NCI-H524 (cell line): ENCODE data around the gene STEAP2.
A peak's percentile ranks its signal among the peaks of the same experiment; 100 is the strongest.
"Not testable (repeated sequence)": the region's sequence is repeated elsewhere in the genome, so short reads cannot be mapped to it uniquely, and the experiment has no call there.

ENCODE experiments used
- DNase-seq, 2 experiments: peaks; one replicate each; lab custom pipeline; 2025; lab: John Stamatoyannopoulos, UW

Gene STEAP2

GRCh38 chr7:90211391-90212148 is at the start of gene STEAP2:
TSS of gene STEAP2 (plus strand) at chr7:90211740. CDS start at chr7:90225083, 13,343 bp downstream.
- peak; percentile 84 to 88 for DNase-seq

GRCh38 chr7:90163534-90163933 is 48.0 kb upstream of the STEAP2 start:
- no peak for DNase-seq

- no peak for DNase-seq
Measured at GRCh38 chr7:90165724-90166123, 45.8 kb upstream of the STEAP2 start.

- DNase-seq = no peak
Measured at GRCh38 chr7:90166153-90166552, 45.4 kb upstream of the STEAP2 start.

- no peak for DNase-seq
Measured at GRCh38 chr7:90167361-90167760, 44.2 kb upstream of the STEAP2 start.

GRCh38 chr7:90169891-90170290 is 41.6 kb upstream of the STEAP2 start:
- DNase-seq = no peak

- DNase-seq = no peak
Measured at GRCh38 chr7:90172121-90172520, 39.4 kb upstream of the STEAP2 start.

GRCh38 chr7:90172624-90173023 is 38.9 kb upstream of the STEAP2 start:
- no peak for DNase-seq

GRCh38 chr7:90173127-90173844 is 38.3 kb upstream of the STEAP2 start:
- DNase-seq = no peak

- no peak for DNase-seq
Measured at GRCh38 chr7:90175667-90176066, 35.9 kb upstream of the STEAP2 start.

- DNase-seq = no peak
Measured at GRCh38 chr7:90176195-90176594, 35.3 kb upstream of the STEAP2 start.

GRCh38 chr7:90178166-90178565 is 33.4 kb upstream of the STEAP2 start:
- DNase-seq = no peak

- DNase-seq = no peak
Measured at GRCh38 chr7:90178679-90179278, 32.8 kb upstream of the STEAP2 start.

GRCh38 chr7:90180011-90180585 is 31.4 kb upstream of the STEAP2 start:
- DNase-seq = no peak

- DNase-seq = no peak
Measured at GRCh38 chr7:90180649-90181048, 30.9 kb upstream of the STEAP2 start.

GRCh38 chr7:90181485-90181884 is 30.1 kb upstream of the STEAP2 start:
- DNase-seq = no peak

- not testable (repeated sequence) for DNase-seq
Measured at GRCh38 chr7:90186290-90186689, 25.2 kb upstream of the STEAP2 start.

GRCh38 chr7:90187507-90188050 is 24.0 kb upstream of the STEAP2 start:
- no peak for DNase-seq

- no peak for DNase-seq
Measured at GRCh38 chr7:90188281-90188680, 23.3 kb upstream of the STEAP2 start.

- DNase-seq = no peak
Measured at GRCh38 chr7:90190995-90191394, 20.5 kb upstream of the STEAP2 start.

- no peak for DNase-seq
Measured at GRCh38 chr7:90191648-90192047, 19.9 kb upstream of the STEAP2 start.
